Stimulated activated CD4-positive, alpha-beta T cell treated with anti-CD3 and anti-CD28 coated beads, TNF-alpha, amount 100 ng/mL, for 24 hours (primary cell): Measurements from ENCODE around the gene C20orf141.

Experiments
- DNase-seq, 3 experiments: peaks; one replicate each; pipeline ENCODE4 v3.0.0-alpha.2; 2020; ENCODE audit warnings: low read depth in 3 of 3

The C20orf141 gene

GRCh38 chr20:2846698-2847097, 31.9 kb downstream of the C20orf141 start:
- DNase-seq, result no peak

- DNase-seq, result no peak
Measured at GRCh38 chr20:2847802-2848201, 33.0 kb downstream of the C20orf141 start.

- DNase-seq, result no peak
Measured at GRCh38 chr20:2849529-2849928, 34.7 kb downstream of the C20orf141 start.

GRCh38 chr20:2851086-2851485, 36.3 kb downstream of the C20orf141 start:
- DNase-seq, result no peak

GRCh38 chr20:2858591-2858990, 43.8 kb downstream of the C20orf141 start:
- no peak for DNase-seq

GRCh38 chr20:2859330-2860121, 44.7 kb downstream of the C20orf141 start:
- DNase-seq, result no peak

- no peak for DNase-seq
Measured at GRCh38 chr20:2864626-2865025, 49.8 kb downstream of the C20orf141 start.

GRCh38 chr20:2865101-2865500, 50.3 kb downstream of the C20orf141 start:
- DNase-seq, result no peak
